Uterus (tissue), 4 donors: Measurements from ENCODE around the gene TMC5. TPM values are rescaled to one million over a fixed set of nuclear protein-coding genes. Genes with fewer than 3 reads are reported as not detected.

ENCODE experiments used
- DNase-seq, 2 donors: peaks; one replicate each; pipeline ENCODE4 v3.0.0-alpha.2; 2019 to 2020
- H3K27ac ChIP-seq, 2 donors: fragments of 200-600 bp; sonication (generic); 1 replicate in 1 of 2; 2 replicates in 1 of 2; pipeline ENCODE4 v1.5.1; 2016 to 2018
- H3K27me3 ChIP-seq, 2 donors: fragments of 200-600 bp; sonication (generic); one replicate each; pipeline ENCODE4 v1.5.1; 2018 to 2019; ENCODE audit warnings: control low read depth in 1 of 2
- H3K36me3 ChIP-seq, 2 donors: fragments of 200-600 bp; sonication (generic); one replicate each; pipeline ENCODE4 v1.5.1; 2019; ENCODE audit warnings: control low read depth in 1 of 2
- H3K4me1 ChIP-seq, 2 donors: fragments of 200-600 bp; sonication (generic); one replicate each; pipeline ENCODE4 v1.5.1; 2018 to 2019; ENCODE audit warnings: control low read depth in 1 of 2
- H3K4me3 ChIP-seq, 2 donors: fragments of 200-600 bp; sonication (generic); 1 replicate in 1 of 2; 2 replicates in 1 of 2; pipeline ENCODE4 v1.5.1; 2018 to 2019; ENCODE audit warnings: mild to moderate bottlenecking in 1 of 2
- H3K9me3 ChIP-seq, 2 donors: fragments of 200-600 bp; sonication (generic); one replicate each; pipeline ENCODE4 v1.5.1; 2019; ENCODE audit warnings: control low read depth in 1 of 2
- CTCF ChIP-seq, 4 experiments: fragments of 200-600 bp in 2 of 4; fragments of 450-650 bp in 2 of 4; sonication (generic) in 2 of 4; IDR thresholded peaks; one replicate each; pipeline ENCODE4 v1.5.1; 2016 to 2019; ENCODE audit warnings: antibody characterized with exemption in 4 of 4, mild to moderate bottlenecking in 2 of 4, moderate library complexity in 1 of 4
- POLR2A ChIP-seq, 2 donors: fragments of 450-650 bp; IDR thresholded peaks; one replicate each; pipeline ENCODE4 v1.6.1; 2016; ENCODE audit warnings: antibody characterized with exemption in 2 of 2, mild to moderate bottlenecking in 1 of 2, moderate library complexity in 1 of 2
- intact Hi-C: fragments of 100-400 bp; cut with DNase I; formaldehyde crosslinking; loops from one replicate; pipeline ENCODE4 v1.15.1; 2023; ENCODE audit warnings: low total_unique reads
- total RNA-seq, 4 donors: library from RNA; depleted of rRNA in 3 of 4; stranded (reverse); fragments of >200 nt in 3 of 4; gene quantifications; one replicate each; pipeline versions ENCODE4 v1.1.0 to v1.2.4, GENCODE V29; 2014 to 2023
- donor health status: DM: yes; HTN: yes; CAD: no.

The TMC5 gene
- total RNA-seq, 4 donors from 2014 or later, result under 0.01 to 2.7 TPM; not detected in 2

- Histone ChIP-seq H3K9me3 (no peaks in the 10 kb centered on the region), H3K4me3 (no peak overlapping the region), H3K4me1 (peaks cover 0 to 1% of the 10 kb centered on the region in 2 donors), H3K36me3 (no peaks in the 10 kb centered on the region), H3K27me3 (peaks cover 0 to 13% of the 10 kb centered on the region in 2 donors), H3K27ac (no peak overlapping the region)
- DNase-seq, result no peak
- intact Hi-C loops, result no loop called here
- TF ChIP-seq POLR2A (IDR thresholded peaks at IDR 0.05) (no peak), CTCF (IDR thresholded peaks at IDR 0.05) (no peak)
These were observed 1.8 kb upstream of the TMC5 start for GRCh38 chr16:19415918-19416317.

GRCh38 chr16:19418200-19418599 lies 517 bp downstream of the TMC5 start:
- no peak overlapping the region for H3K4me3 ChIP-seq
- no peak overlapping the region for H3K27ac ChIP-seq
- TF ChIP-seq CTCF (IDR thresholded peaks at IDR 0.05) (no peak), POLR2A (IDR thresholded peaks at IDR 0.05) (no peak)
- no peaks in the 10 kb centered on the region for H3K36me3 ChIP-seq
- intact Hi-C loops, result no loop called here
- no peaks in the 10 kb centered on the region for H3K4me1 ChIP-seq
- H3K9me3 ChIP-seq, result no peaks in the 10 kb centered on the region
- H3K27me3 ChIP-seq, result peaks cover 0 to 2% of the 10 kb centered on the region in 2 donors
- no peak for DNase-seq

- Histone ChIP-seq H3K27ac (no peak overlapping the region), H3K4me3 (no peak overlapping the region)
These were observed 2.0 kb downstream of the TMC5 start for GRCh38 chr16:19419698-19420075.

GRCh38 chr16:19424478-19424877 lies 6.8 kb downstream of the TMC5 start:
- H3K27ac ChIP-seq, result no peak overlapping the region
- TF ChIP-seq POLR2A (IDR thresholded peaks at IDR 0.05) (no peak), CTCF (IDR thresholded peaks at IDR 0.05) (no peak)
- no peaks in the 10 kb centered on the region for H3K4me1 ChIP-seq
- H3K9me3 ChIP-seq, result no peaks in the 10 kb centered on the region
- H3K4me3 ChIP-seq, result no peak overlapping the region
- no peak for DNase-seq
- H3K36me3 ChIP-seq, result no peaks in the 10 kb centered on the region
- intact Hi-C loops, result no loop called here
- H3K27me3 ChIP-seq, result no peaks in the 10 kb centered on the region

More at GRCh38 chr16:19419698-19420075, 2.0 kb downstream of the TMC5 start:
- TF ChIP-seq CTCF (IDR thresholded peaks at IDR 0.05) (no peak), POLR2A (IDR thresholded peaks at IDR 0.05) (no peak)
- intact Hi-C loops, result no loop called here
- no peaks in the 10 kb centered on the region for H3K9me3 ChIP-seq
- no peak for DNase-seq
- H3K27me3 ChIP-seq, result no peaks in the 10 kb centered on the region
- H3K4me1 ChIP-seq, result no peaks in the 10 kb centered on the region
- H3K36me3 ChIP-seq, result no peaks in the 10 kb centered on the region

- no peaks in the 10 kb centered on the region for H3K27me3 ChIP-seq
- TF ChIP-seq CTCF (IDR thresholded peaks at IDR 0.05) (no peak), POLR2A (IDR thresholded peaks at IDR 0.05) (no peak)
- DNase-seq, result no peak
- no peaks in the 10 kb centered on the region for H3K9me3 ChIP-seq
- H3K36me3 ChIP-seq, result no peaks in the 10 kb centered on the region
- H3K4me1 ChIP-seq, result no peaks in the 10 kb centered on the region
- intact Hi-C loops, result no loop called here
- no peak overlapping the region for H3K4me3 ChIP-seq
- no peak overlapping the region for H3K27ac ChIP-seq
These were observed 12.7 kb downstream of the TMC5 start for GRCh38 chr16:19430345-19430744.
